GM23338 (cell line): Measurements from ENCODE around the gene TAF12. TPM values are rescaled to one million over a fixed set of nuclear protein-coding genes. Genes with fewer than 3 reads are reported as not detected.
A peak's percentile ranks its signal among the peaks of the same experiment; 100 is the strongest.

Experiments
- ATAC-seq: fragments of 200-7000 bp; cut with Tn5 transposase; 3 replicates; pipeline ENCODE4 v1.9.1; 2020
- DNase-seq: peaks from one replicate; pipeline ENCODE4 v3.0.0-alpha.2; 2015; ENCODE audit warnings: low spot score
- H2AFZ ChIP-seq: fragments of 200-600 bp; sonication (generic); 2 replicates; pipeline ENCODE4 v1.8.0; 2016; ENCODE audit warnings: antibody characterized with exemption, mild to moderate bottlenecking, moderate library complexity
- H3F3A ChIP-seq: fragments of 200-600 bp; sonication (generic); replicated peaks from 2 replicates; pipeline ENCODE4 v1.8.0; 2017; ENCODE audit warnings: antibody characterized with exemption, mixed run types, low read depth
- H3K27ac ChIP-seq: fragments of 200-600 bp; sonication (generic); 2 replicates; pipeline ENCODE4 v1.6.1; 2016; ENCODE audit warnings: low read depth
- H3K27me3 ChIP-seq: fragments of 200-600 bp; sonication (generic); 2 replicates; pipeline ENCODE4 v1.8.0; 2016; ENCODE audit warnings: mild to moderate bottlenecking, mixed run types, moderate library complexity; ENCODE audit not compliant: insufficient read depth
- H3K36me3 ChIP-seq: fragments of 200-600 bp; sonication (generic); 2 replicates; pipeline ENCODE4 v1.8.0; 2016; ENCODE audit warnings: mild to moderate bottlenecking; ENCODE audit not compliant: insufficient read depth
- H3K4me1 ChIP-seq: fragments of 200-600 bp; sonication (generic); 2 replicates; pipeline ENCODE4 v1.8.0; 2016; ENCODE audit warnings: mild to moderate bottlenecking, moderate library complexity; ENCODE audit not compliant: insufficient read depth
- H3K4me2 ChIP-seq: fragments of 200-600 bp; sonication (generic); 2 replicates; pipeline ENCODE4 v1.7.1; 2017; ENCODE audit warnings: mixed run types
- H3K4me3 ChIP-seq: fragments of 200-600 bp; sonication (generic); 2 replicates; pipeline ENCODE4 v1.6.1; 2016; ENCODE audit warnings: mixed run types
- H3K79me2 ChIP-seq: fragments of 200-600 bp; sonication (generic); replicated peaks from 2 replicates; pipeline ENCODE4 v1.8.0; 2017; ENCODE audit warnings: mild to moderate bottlenecking; ENCODE audit not compliant: insufficient read depth
- H3K9me2 ChIP-seq: fragments of 200-600 bp; sonication (generic); 2 replicates; pipeline ENCODE4 v1.8.0; 2017; ENCODE audit not compliant: insufficient read depth
- H4K20me1 ChIP-seq: fragments of 200-600 bp; sonication (generic); replicated peaks from 2 replicates; pipeline ENCODE4 v1.8.0; 2017; ENCODE audit warnings: mild to moderate bottlenecking; ENCODE audit not compliant: insufficient read depth
- H3K27ac Mint-ChIP-seq: 2 replicates; pipeline ENCODE4 v1.8.0; 2020; ENCODE audit warnings: inconsistent platforms, mild to moderate bottlenecking, moderate library complexity, mixed read lengths
- H3K27me3 Mint-ChIP-seq: 3 replicates; pipeline ENCODE4 v1.8.0; 2022; ENCODE audit warnings: low read depth, mild to moderate bottlenecking, moderate library complexity, mixed read lengths, inconsistent platforms; ENCODE audit not compliant: insufficient read depth, poor library complexity
- H3K36me3 Mint-ChIP-seq: 3 replicates; pipeline ENCODE4 v1.8.0; 2021; ENCODE audit warnings: low read depth, mild to moderate bottlenecking, inconsistent platforms, moderate library complexity, mixed read lengths
- H3K4me1 Mint-ChIP-seq: 3 replicates; pipeline ENCODE4 v1.8.0; 2020; ENCODE audit warnings: mild to moderate bottlenecking, inconsistent platforms, mixed read lengths
- H3K4me3 Mint-ChIP-seq: 3 replicates; pipeline ENCODE4 v1.8.0; 2021; ENCODE audit warnings: moderate library complexity, mild to moderate bottlenecking, inconsistent platforms, mixed read lengths
- H3K9me3 Mint-ChIP-seq: 3 replicates; pipeline ENCODE4 v1.8.0; 2020; ENCODE audit warnings: moderate library complexity, mild to moderate bottlenecking, inconsistent platforms, mixed read lengths
- CREB1 ChIP-seq: fragments of 250-450 bp; sonication (Bioruptor Pico); IDR thresholded peaks from 2 replicates; pipeline ENCODE4 v1.5.0; 2020; ENCODE audit warnings: low read depth, mild to moderate bottlenecking, moderate library complexity
- CTCF ChIP-seq, 2 experiments: fragments of 200-600 bp in 1 of 2; sonication (generic) in 1 of 2; conservative IDR thresholded peaks; 2 replicates each; pipeline versions ENCODE4 v1.5.1 to v1.6.1; 2016 to 2017; ENCODE audit warnings: antibody characterized with exemption in 2 of 2, low read depth in 2 of 2, mild to moderate bottlenecking in 2 of 2, moderate library complexity in 1 of 2
- EZH2 ChIP-seq: fragments of 200-600 bp; sonication (generic); IDR thresholded peaks from one replicate; pipeline ENCODE4 v1.8.0; 2017; ENCODE audit warnings: antibody characterized with exemption, mild to moderate bottlenecking, low read depth; ENCODE audit not compliant: unreplicated experiment
- EZH2phosphoT487 ChIP-seq: fragments of 200-600 bp; sonication (generic); IDR thresholded peaks from one replicate; pipeline ENCODE4 v1.8.1; 2018; ENCODE audit warnings: antibody characterized with exemption; ENCODE audit not compliant: unreplicated experiment
- JUNB ChIP-seq: IDR thresholded peaks from one replicate; pipeline ENCODE4 v1.6.1; 2016; ENCODE audit warnings: antibody characterized with exemption; ENCODE audit not compliant: unreplicated experiment
- NANOG ChIP-seq: IDR thresholded peaks from 2 replicates; pipeline ENCODE4 v1.6.1; 2016; ENCODE audit warnings: antibody characterized with exemption, borderline replicate concordance
- POLR2AphosphoS5 ChIP-seq: IDR thresholded peaks from 2 replicates; pipeline ENCODE4 v1.6.1; 2016; ENCODE audit warnings: antibody characterized with exemption, low read depth
- STAT1 ChIP-seq: IDR thresholded peaks from one replicate; pipeline ENCODE4 v1.6.1; 2016; ENCODE audit warnings: antibody characterized with exemption; ENCODE audit not compliant: unreplicated experiment
- ZNF114 ChIP-seq: fragments of 250-450 bp; sonication (Bioruptor Pico); IDR thresholded peaks from 2 replicates; pipeline ENCODE4 v1.5.0; 2020; ENCODE audit warnings: mild to moderate bottlenecking, moderate library complexity
- ZNF331 ChIP-seq: fragments of 250-450 bp; sonication (Bioruptor Pico); IDR thresholded peaks from 2 replicates; pipeline ENCODE4 v1.5.0; 2020; ENCODE audit warnings: low read depth, mild to moderate bottlenecking, moderate library complexity
- long read RNA-seq: library from polyadenylated mRNA; unstranded; transcript quantifications from one replicate; pipeline ENCODE4 v2.0.0, GENCODE V29; 2020; ENCODE audit not compliant: unreplicated experiment
- polyA plus RNA-seq: library from polyadenylated mRNA; unstranded; fragments of >200 nt; fragmentation: Nextera tagmentation; extraction: Ambion mirVana; gene quantifications from 2 replicates; pipeline ENCODE4 v1.2.1, GENCODE V29; 2016
- total RNA-seq: library from RNA; depleted of rRNA; stranded (reverse); fragments of >200 nt; shearing (Covaris generic); gene quantifications from 2 replicates; pipeline ENCODE4 v1.2.3, GENCODE V29; 2014; rRNA removed
- TF ChIP-seq, protein P1 (sequence below): IDR thresholded peaks from 2 replicates; pipeline ENCODE4 v1.6.1; 2016; ENCODE audit warnings: antibody characterized with exemption
- TF ChIP-seq, protein P2 (sequence below): IDR thresholded peaks from one replicate; pipeline ENCODE4 v1.6.1; 2018; ENCODE audit warnings: antibody characterized with exemption; ENCODE audit not compliant: unreplicated experiment
- TF ChIP-seq, protein P3 (sequence below): fragments of 250-450 bp; sonication (Bioruptor Pico); IDR thresholded peaks from 2 replicates; pipeline ENCODE4 v1.5.0; 2020; ENCODE audit warnings: mild to moderate bottlenecking, moderate library complexity

TAF12 gene
- 15.2 and 18.4 TPM in 2 replicates for total RNA-seq
- 44.4 and 46.8 TPM in 2 replicates for polyA plus RNA-seq
- long read RNA-seq, transcript TAF12-202 (6 exons, 1,334 nt), result major isoform, 41 of 46 reads
- long read RNA-seq, partial matches to known transcripts, result 0 of 46 reads
- long read RNA-seq, other reads (novel, unspliced or antisense), result 5 of 46 reads

GRCh38 chr1:28642847-28643635 is at the start of gene TAF12:
Gene TAF12 (minus strand): TSS chr1:28643067. CDS start chr1:28622081, 20,986 bp downstream.
- peak within 1 kb of the TSS; percentile 99 for H3K4me3 Mint-ChIP-seq
- Histone ChIP-seq H2AFZ (peak within 1 kb of the TSS; percentile 83), H3K27me3 (no peaks in the 10 kb centered on the region), H3K4me1 (peaks cover 15% of the 10 kb centered on the region), H3K27ac (peak within 1 kb of the TSS; percentile 94), H3K4me2 (peak within 1 kb of the TSS; percentile 96), H3K4me3 (peak within 1 kb of the TSS; percentile 97), H4K20me1 (no peaks in the 10 kb centered on the region), H3K36me3 (no peaks in the 10 kb centered on the region), H3K79me2 (peaks cover 27% of the 10 kb centered on the region), H3K9me2 (no peaks in the 10 kb centered on the region), H3F3A (peaks cover 14% of the 10 kb centered on the region)
- H3K27me3 Mint-ChIP-seq, result peaks cover 22% of the 10 kb centered on the region
- no peaks in the 10 kb centered on the region; the same call in 2 of the 3 replicates for H3K36me3 Mint-ChIP-seq
- H3K4me1 Mint-ChIP-seq, result peaks cover 21% of the 10 kb centered on the region
- peak; percentile 93 for ATAC-seq
- peak; percentile 96 for DNase-seq
- TF ChIP-seq STAT1 (no peak), NANOG (no peak), CTCF (conservative IDR thresholded peaks at IDR 0.05; ENCODE audit: low read depth in 2 of 2) (peak in 1 of 2 experiments; percentile 70; a peak in 2 of 4 replicates), ZNF114 (CRISPR knock-in tag) (no peak), CREB1 (CRISPR knock-in tag) (peak; percentile 25), EZH2 (no peak), EZH2phosphoT487 (no peak), POLR2AphosphoS5 (peak; percentile 98), JUNB (no peak), ZNF331 (CRISPR knock-in tag) (no peak)
- TF ChIP-seq, protein P1, sequence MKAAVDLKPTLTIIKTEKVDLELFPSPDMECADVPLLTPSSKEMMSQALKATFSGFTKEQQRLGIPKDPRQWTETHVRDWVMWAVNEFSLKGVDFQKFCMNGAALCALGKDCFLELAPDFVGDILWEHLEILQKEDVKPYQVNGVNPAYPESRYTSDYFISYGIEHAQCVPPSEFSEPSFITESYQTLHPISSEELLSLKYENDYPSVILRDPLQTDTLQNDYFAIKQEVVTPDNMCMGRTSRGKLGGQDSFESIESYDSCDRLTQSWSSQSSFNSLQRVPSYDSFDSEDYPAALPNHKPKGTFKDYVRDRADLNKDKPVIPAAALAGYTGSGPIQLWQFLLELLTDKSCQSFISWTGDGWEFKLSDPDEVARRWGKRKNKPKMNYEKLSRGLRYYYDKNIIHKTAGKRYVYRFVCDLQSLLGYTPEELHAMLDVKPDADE, result peak; percentile 45; the same call in 1 of the 2 replicates
- TF ChIP-seq, protein P2, sequence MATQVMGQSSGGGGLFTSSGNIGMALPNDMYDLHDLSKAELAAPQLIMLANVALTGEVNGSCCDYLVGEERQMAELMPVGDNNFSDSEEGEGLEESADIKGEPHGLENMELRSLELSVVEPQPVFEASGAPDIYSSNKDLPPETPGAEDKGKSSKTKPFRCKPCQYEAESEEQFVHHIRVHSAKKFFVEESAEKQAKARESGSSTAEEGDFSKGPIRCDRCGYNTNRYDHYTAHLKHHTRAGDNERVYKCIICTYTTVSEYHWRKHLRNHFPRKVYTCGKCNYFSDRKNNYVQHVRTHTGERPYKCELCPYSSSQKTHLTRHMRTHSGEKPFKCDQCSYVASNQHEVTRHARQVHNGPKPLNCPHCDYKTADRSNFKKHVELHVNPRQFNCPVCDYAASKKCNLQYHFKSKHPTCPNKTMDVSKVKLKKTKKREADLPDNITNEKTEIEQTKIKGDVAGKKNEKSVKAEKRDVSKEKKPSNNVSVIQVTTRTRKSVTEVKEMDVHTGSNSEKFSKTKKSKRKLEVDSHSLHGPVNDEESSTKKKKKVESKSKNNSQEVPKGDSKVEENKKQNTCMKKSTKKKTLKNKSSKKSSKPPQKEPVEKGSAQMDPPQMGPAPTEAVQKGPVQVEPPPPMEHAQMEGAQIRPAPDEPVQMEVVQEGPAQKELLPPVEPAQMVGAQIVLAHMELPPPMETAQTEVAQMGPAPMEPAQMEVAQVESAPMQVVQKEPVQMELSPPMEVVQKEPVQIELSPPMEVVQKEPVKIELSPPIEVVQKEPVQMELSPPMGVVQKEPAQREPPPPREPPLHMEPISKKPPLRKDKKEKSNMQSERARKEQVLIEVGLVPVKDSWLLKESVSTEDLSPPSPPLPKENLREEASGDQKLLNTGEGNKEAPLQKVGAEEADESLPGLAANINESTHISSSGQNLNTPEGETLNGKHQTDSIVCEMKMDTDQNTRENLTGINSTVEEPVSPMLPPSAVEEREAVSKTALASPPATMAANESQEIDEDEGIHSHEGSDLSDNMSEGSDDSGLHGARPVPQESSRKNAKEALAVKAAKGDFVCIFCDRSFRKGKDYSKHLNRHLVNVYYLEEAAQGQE, result no peak
- TF ChIP-seq, protein P3, sequence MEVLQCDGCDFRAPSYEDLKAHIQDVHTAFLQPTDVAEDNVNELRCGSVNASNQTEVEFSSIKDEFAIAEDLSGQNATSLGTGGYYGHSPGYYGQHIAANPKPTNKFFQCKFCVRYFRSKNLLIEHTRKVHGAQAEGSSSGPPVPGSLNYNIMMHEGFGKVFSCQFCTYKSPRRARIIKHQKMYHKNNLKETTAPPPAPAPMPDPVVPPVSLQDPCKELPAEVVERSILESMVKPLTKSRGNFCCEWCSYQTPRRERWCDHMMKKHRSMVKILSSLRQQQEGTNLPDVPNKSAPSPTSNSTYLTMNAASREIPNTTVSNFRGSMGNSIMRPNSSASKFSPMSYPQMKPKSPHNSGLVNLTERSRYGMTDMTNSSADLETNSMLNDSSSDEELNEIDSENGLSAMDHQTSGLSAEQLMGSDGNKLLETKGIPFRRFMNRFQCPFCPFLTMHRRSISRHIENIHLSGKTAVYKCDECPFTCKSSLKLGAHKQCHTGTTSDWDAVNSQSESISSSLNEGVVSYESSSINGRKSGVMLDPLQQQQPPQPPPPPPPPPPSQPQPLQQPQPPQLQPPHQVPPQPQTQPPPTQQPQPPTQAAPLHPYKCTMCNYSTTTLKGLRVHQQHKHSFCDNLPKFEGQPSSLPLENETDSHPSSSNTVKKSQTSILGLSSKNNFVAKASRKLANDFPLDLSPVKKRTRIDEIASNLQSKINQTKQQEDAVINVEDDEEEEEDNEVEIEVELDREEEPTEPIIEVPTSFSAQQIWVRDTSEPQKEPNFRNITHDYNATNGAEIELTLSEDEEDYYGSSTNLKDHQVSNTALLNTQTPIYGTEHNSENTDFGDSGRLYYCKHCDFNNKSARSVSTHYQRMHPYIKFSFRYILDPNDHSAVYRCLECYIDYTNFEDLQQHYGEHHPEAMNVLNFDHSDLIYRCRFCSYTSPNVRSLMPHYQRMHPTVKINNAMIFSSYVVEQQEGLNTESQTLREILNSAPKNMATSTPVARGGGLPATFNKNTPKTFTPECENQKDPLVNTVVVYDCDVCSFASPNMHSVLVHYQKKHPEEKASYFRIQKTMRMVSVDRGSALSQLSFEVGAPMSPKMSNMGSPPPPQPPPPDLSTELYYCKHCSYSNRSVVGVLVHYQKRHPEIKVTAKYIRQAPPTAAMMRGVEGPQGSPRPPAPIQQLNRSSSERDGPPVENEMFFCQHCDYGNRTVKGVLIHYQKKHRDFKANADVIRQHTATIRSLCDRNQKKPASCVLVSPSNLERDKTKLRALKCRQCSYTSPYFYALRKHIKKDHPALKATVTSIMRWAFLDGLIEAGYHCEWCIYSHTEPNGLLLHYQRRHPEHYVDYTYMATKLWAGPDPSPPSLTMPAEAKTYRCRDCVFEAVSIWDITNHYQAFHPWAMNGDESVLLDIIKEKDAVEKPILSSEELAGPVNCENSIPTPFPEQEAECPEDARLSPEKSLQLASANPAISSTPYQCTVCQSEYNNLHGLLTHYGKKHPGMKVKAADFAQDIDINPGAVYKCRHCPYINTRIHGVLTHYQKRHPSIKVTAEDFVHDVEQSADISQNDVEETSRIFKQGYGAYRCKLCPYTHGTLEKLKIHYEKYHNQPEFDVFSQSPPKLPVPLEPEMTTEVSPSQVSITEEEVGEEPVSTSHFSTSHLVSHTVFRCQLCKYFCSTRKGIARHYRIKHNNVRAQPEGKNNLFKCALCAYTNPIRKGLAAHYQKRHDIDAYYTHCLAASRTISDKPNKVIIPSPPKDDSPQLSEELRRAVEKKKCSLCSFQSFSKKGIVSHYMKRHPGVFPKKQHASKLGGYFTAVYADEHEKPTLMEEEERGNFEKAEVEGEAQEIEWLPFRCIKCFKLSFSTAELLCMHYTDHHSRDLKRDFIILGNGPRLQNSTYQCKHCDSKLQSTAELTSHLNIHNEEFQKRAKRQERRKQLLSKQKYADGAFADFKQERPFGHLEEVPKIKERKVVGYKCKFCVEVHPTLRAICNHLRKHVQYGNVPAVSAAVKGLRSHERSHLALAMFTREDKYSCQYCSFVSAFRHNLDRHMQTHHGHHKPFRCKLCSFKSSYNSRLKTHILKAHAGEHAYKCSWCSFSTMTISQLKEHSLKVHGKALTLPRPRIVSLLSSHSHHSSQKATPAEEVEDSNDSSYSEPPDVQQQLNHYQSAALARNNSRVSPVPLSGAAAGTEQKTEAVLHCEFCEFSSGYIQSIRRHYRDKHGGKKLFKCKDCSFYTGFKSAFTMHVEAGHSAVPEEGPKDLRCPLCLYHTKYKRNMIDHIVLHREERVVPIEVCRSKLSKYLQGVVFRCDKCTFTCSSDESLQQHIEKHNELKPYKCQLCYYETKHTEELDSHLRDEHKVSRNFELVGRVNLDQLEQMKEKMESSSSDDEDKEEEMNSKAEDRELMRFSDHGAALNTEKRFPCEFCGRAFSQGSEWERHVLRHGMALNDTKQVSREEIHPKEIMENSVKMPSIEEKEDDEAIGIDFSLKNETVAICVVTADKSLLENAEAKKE (CRISPR knock-in tag), result no peak
- H3K27ac Mint-ChIP-seq, result peak within 1 kb of the TSS; percentile 98
- no peaks in the 10 kb centered on the region for H3K9me3 Mint-ChIP-seq
